OCI-LY1 (cell line): ENCODE measurements around the gene MRPL42.
"Not testable (repeated sequence)": the region's sequence is repeated elsewhere in the genome, so short reads cannot be mapped to it uniquely, and the experiment has no call there.

Experiments
- H2AFZ ChIP-seq: fragments of 200-600 bp; sonication (generic), shearing (Covaris generic); 2 replicates; pipeline ENCODE4 v1.6.0; 2014; ENCODE audit warnings: antibody characterized with exemption, mild to moderate bottlenecking, low read length
- H3F3A ChIP-seq: fragments of 200-600 bp; sonication (generic), shearing (Covaris generic); 2 replicates; pipeline ENCODE4 v1.6.0; 2014; ENCODE audit warnings: mild to moderate bottlenecking, antibody characterized with exemption, low read length, moderate library complexity; ENCODE audit not compliant: insufficient read depth
- H3K27ac ChIP-seq: fragments of 200-600 bp; sonication (generic); 2 replicates; pipeline ENCODE4 v1.5.1; 2014; ENCODE audit warnings: low read length, mixed run types, mild to moderate bottlenecking, low read depth; ENCODE audit not compliant: poor library complexity, severe bottlenecking
- H3K27me3 ChIP-seq: fragments of 200-600 bp; sonication (generic); 2 replicates; pipeline ENCODE4 v1.6.0; 2014; ENCODE audit warnings: antibody characterized with exemption, mild to moderate bottlenecking, low read length, moderate library complexity; ENCODE audit not compliant: insufficient read depth
- H3K36me3 ChIP-seq: fragments of 200-600 bp; sonication (generic); 2 replicates; pipeline ENCODE4 v1.6.1; 2014; ENCODE audit warnings: mild to moderate bottlenecking, antibody characterized with exemption, low read length, moderate library complexity, mixed read lengths; ENCODE audit not compliant: insufficient read depth
- H3K4me1 ChIP-seq: fragments of 200-600 bp; sonication (generic); 2 replicates; pipeline ENCODE4 v1.5.1; 2014; ENCODE audit warnings: mild to moderate bottlenecking, low read length, moderate library complexity; ENCODE audit not compliant: insufficient read depth, severe bottlenecking
- H3K4me2 ChIP-seq: fragments of 200-600 bp; sonication (generic), shearing (Covaris generic); 2 replicates; pipeline ENCODE4 v1.6.1; 2014; ENCODE audit warnings: low read length
- H3K4me3 ChIP-seq: fragments of 200-600 bp; sonication (generic); 2 replicates; pipeline ENCODE4 v1.5.1; 2014; ENCODE audit warnings: low read length, low read depth, mild to moderate bottlenecking, mixed read lengths; ENCODE audit not compliant: poor library complexity, severe bottlenecking
- H3K79me2 ChIP-seq: fragments of 200-600 bp; shearing (Covaris generic); 2 replicates; pipeline ENCODE4 v1.6.1; 2016; ENCODE audit warnings: mixed run types, low read length, mixed read lengths; ENCODE audit not compliant: insufficient read depth
- H3K9ac ChIP-seq: fragments of 200-600 bp; sonication (generic), shearing (Covaris generic); 2 replicates; pipeline ENCODE4 v1.6.1; 2014; ENCODE audit warnings: mild to moderate bottlenecking, low read length, mixed read lengths
- H3K9me2 ChIP-seq: fragments of 200-600 bp; sonication (generic), shearing (Covaris generic); 2 replicates; pipeline ENCODE4 v1.6.1; 2014; ENCODE audit warnings: low read depth, mild to moderate bottlenecking, low read length, mixed read lengths
- H3K9me3 ChIP-seq: fragments of 200-600 bp; shearing (Covaris generic); 2 replicates; pipeline ENCODE4 v1.6.1; 2014; ENCODE audit warnings: low read length, mixed read lengths
- H4K20me1 ChIP-seq: fragments of 200-600 bp; sonication (generic), shearing (Covaris generic); 2 replicates; pipeline ENCODE4 v1.6.0; 2016; ENCODE audit warnings: mild to moderate bottlenecking, low read length; ENCODE audit not compliant: insufficient read depth
- CTCF ChIP-seq: fragments of 200-600 bp; sonication (generic), shearing (Covaris generic); IDR thresholded peaks from 2 replicates; pipeline ENCODE4 v1.5.1; 2017; ENCODE audit warnings: mild to moderate bottlenecking, antibody characterized with exemption, low read length, moderate library complexity, mixed read lengths
- EZH2 ChIP-seq: fragments of 200-600 bp; sonication (generic), shearing (Covaris generic); IDR thresholded peaks from 2 replicates; pipeline ENCODE4 v1.8.0; 2017; ENCODE audit warnings: borderline replicate concordance, mixed run types, mild to moderate bottlenecking, antibody characterized with exemption, low read length, moderate library complexity, mixed read lengths

Gene MRPL42

GRCh38 chr12:93550748-93551611 is 83.7 kb downstream of the MRPL42 start:
- no peak overlapping the region for H2AFZ ChIP-seq
- TF ChIP-seq CTCF (no peak), EZH2 (no peak)
- H4K20me1 ChIP-seq = no peaks in the 10 kb centered on the region

GRCh38 chr12:93552427-93552826 is 85.1 kb downstream of the MRPL42 start:
- no peak overlapping the region for H3K27ac ChIP-seq
- H3K9ac ChIP-seq = no peak overlapping the region
- H3F3A ChIP-seq = no peaks in the 10 kb centered on the region
- no peaks in the 10 kb centered on the region for H3K36me3 ChIP-seq
- no peaks in the 10 kb centered on the region for H4K20me1 ChIP-seq
- no peak overlapping the region for H3K4me2 ChIP-seq
- no peaks in the 10 kb centered on the region for H3K9me2 ChIP-seq
- TF ChIP-seq CTCF (no peak), EZH2 (no peak)
- no peak overlapping the region for H2AFZ ChIP-seq
- H3K4me1 ChIP-seq = no peaks in the 10 kb centered on the region
- H3K79me2 ChIP-seq = no peaks in the 10 kb centered on the region
- H3K9me3 ChIP-seq = no peaks in the 10 kb centered on the region
- no peaks in the 10 kb centered on the region for H3K27me3 ChIP-seq
- H3K4me3 ChIP-seq = no peak overlapping the region

More at GRCh38 chr12:93550748-93551611, 83.7 kb downstream of the MRPL42 start:
- Histone ChIP-seq H3K4me1 (no peaks in the 10 kb centered on the region), H3K27ac (no peak overlapping the region), H3K79me2 (no peaks in the 10 kb centered on the region), H3K27me3 (no peaks in the 10 kb centered on the region), H3K4me3 (no peak overlapping the region), H3K9ac (no peak overlapping the region), H3K36me3 (no peaks in the 10 kb centered on the region), H3K4me2 (no peak overlapping the region), H3K9me2 (no peaks in the 10 kb centered on the region), H3F3A (no peaks in the 10 kb centered on the region), H3K9me3 (no peaks in the 10 kb centered on the region)

- not testable (repeated sequence) for H3K9me2 ChIP-seq, H3K9me3 ChIP-seq, H3K4me1 ChIP-seq, H3F3A ChIP-seq, H4K20me1 ChIP-seq, H3K36me3 ChIP-seq, H3K4me2 ChIP-seq, H2AFZ ChIP-seq, H3K9ac ChIP-seq, H3K27ac ChIP-seq, H3K4me3 ChIP-seq, H3K79me2 ChIP-seq, H3K27me3 ChIP-seq
Measured at GRCh38 chr12:93557879-93558278, 90.6 kb downstream of the MRPL42 start.

- H3K4me1 ChIP-seq, H3K9me3 ChIP-seq: not testable (repeated sequence)
Measured at GRCh38 chr12:93558685-93559084, 91.4 kb downstream of the MRPL42 start.

More at GRCh38 chr12:93558685-93559084, 91.4 kb downstream of the MRPL42 start:
- H4K20me1 ChIP-seq, H3K4me2 ChIP-seq, H3F3A ChIP-seq, H3K27ac ChIP-seq, H3K27me3 ChIP-seq, H3K36me3 ChIP-seq, H3K9me2 ChIP-seq, H3K79me2 ChIP-seq, H2AFZ ChIP-seq, H3K9ac ChIP-seq, H3K4me3 ChIP-seq: not testable (repeated sequence)
